HEK293 (cell line): ENCODE results near the gene OPRM1.

ENCODE experiments used
- CTCF ChIA-PET: fragments of 350-600 bp; formaldehyde crosslinking; extraction: SDS; loops from one replicate; lab custom pipeline; 2021; ENCODE audit warnings: antibody characterized with exemption; lab: Yijun Ruan, JAX
- POLR2A ChIA-PET: fragments of 300-600 bp; formaldehyde crosslinking; extraction: SDS; loops from one replicate; lab custom pipeline; 2020; ENCODE audit warnings: antibody characterized with exemption, inconsistent platforms; lab: Yijun Ruan, JAX
- H3K27ac ChIP-seq: fragments of 200-500 bp; sonication (Bioruptor generic); 2 replicates; pipeline ENCODE4 v1.5.1; 2014; ENCODE audit warnings: low read depth, low read length, control low read depth, inconsistent platforms; ENCODE audit errors: extremely low read depth
- H3K36me3 ChIP-seq, 2 experiments: fragments of 200-500 bp in 1 of 2; sonication (Bioruptor generic) in 1 of 2; 1 replicate in 1 of 2; 2 replicates in 1 of 2; pipeline ENCODE4 v1.5.1; 2014 to 2017; ENCODE audit warnings: inconsistent platforms in 2 of 2, low read length in 2 of 2; ENCODE audit not compliant: control insufficient read depth in 2 of 2, insufficient read depth in 1 of 2
- H3K4me1 ChIP-seq: fragments of 200-500 bp; sonication (Bioruptor generic); 2 replicates; pipeline ENCODE4 v1.5.1; 2014; ENCODE audit warnings: mild to moderate bottlenecking, low read length, inconsistent platforms; ENCODE audit not compliant: control insufficient read depth, insufficient read depth
- H3K4me3 ChIP-seq: 2 replicates; pipeline ENCODE4 v1.5.1; 2011; ENCODE audit warnings: low read depth, mild to moderate bottlenecking, control low read depth, low read length, moderate library complexity
- H3K9me3 ChIP-seq: fragments of 200-500 bp; sonication (Bioruptor generic); 2 replicates; pipeline ENCODE4 v1.5.1; 2014; ENCODE audit warnings: low read depth, low read length, inconsistent platforms; ENCODE audit not compliant: control insufficient read depth, insufficient read depth
- AEBP2 ChIP-seq: fragments of 450-650 bp; formaldehyde crosslinking; IDR thresholded peaks from 2 replicates; pipeline ENCODE4 v1.5.1; 2016; ENCODE audit warnings: missing biosample characterization, missing genetic modification characterization, borderline replicate concordance
- IKZF3 ChIP-seq: fragments of 450-650 bp; IDR thresholded peaks from 2 replicates; pipeline ENCODE4 v1.5.0; 2018; ENCODE audit warnings: missing biosample characterization, mild to moderate bottlenecking, missing genetic modification characterization, moderate library complexity
- PATZ1 ChIP-seq: fragments of 450-650 bp; formaldehyde crosslinking; IDR thresholded peaks from 2 replicates; pipeline ENCODE4 v1.5.1; 2016; ENCODE audit warnings: missing biosample characterization, missing genetic modification characterization
- REST ChIP-seq: fragments of 450-650 bp; formaldehyde crosslinking; IDR thresholded peaks from 2 replicates; pipeline ENCODE4 v1.5.1; 2016; ENCODE audit warnings: missing biosample characterization, missing genetic modification characterization
- SP7 ChIP-seq: fragments of 450-650 bp; formaldehyde crosslinking; IDR thresholded peaks from 2 replicates; pipeline ENCODE4 v1.5.1; 2016; ENCODE audit warnings: missing biosample characterization, missing genetic modification characterization
- ZBTB48 ChIP-seq: fragments of 450-650 bp; formaldehyde crosslinking; IDR thresholded peaks from 2 replicates; pipeline ENCODE4 v1.5.1; 2016; ENCODE audit warnings: missing biosample characterization, missing genetic modification characterization
- ZNF174 ChIP-seq: fragments of 450-650 bp; formaldehyde crosslinking; IDR thresholded peaks from 2 replicates; pipeline ENCODE4 v1.5.0; 2017; ENCODE audit warnings: missing biosample characterization, mild to moderate bottlenecking, missing genetic modification characterization
- ZNF223 ChIP-seq: fragments of 450-650 bp; formaldehyde crosslinking; IDR thresholded peaks from 2 replicates; pipeline ENCODE4 v1.5.1; 2016; ENCODE audit warnings: missing biosample characterization, missing genetic modification characterization
- ZNF24 ChIP-seq: fragments of 450-650 bp; formaldehyde crosslinking; IDR thresholded peaks from 2 replicates; pipeline ENCODE4 v1.5.1; 2016; ENCODE audit warnings: missing biosample characterization, missing genetic modification characterization
- ZNF335 ChIP-seq: fragments of 450-650 bp; formaldehyde crosslinking; conservative IDR thresholded peaks from 2 replicates; pipeline ENCODE4 v1.5.1; 2016; ENCODE audit warnings: missing biosample characterization, missing genetic modification characterization
- ZNF433 ChIP-seq: fragments of 450-650 bp; formaldehyde crosslinking; IDR thresholded peaks from 2 replicates; pipeline ENCODE4 v1.5.1; 2016; ENCODE audit warnings: missing biosample characterization, missing genetic modification characterization, low read depth
- ZNF513 ChIP-seq: fragments of 450-650 bp; IDR thresholded peaks from 2 replicates; pipeline ENCODE4 v1.5.1; 2018; ENCODE audit warnings: missing biosample characterization, missing genetic modification characterization
- ZNF610 ChIP-seq: fragments of 450-650 bp; formaldehyde crosslinking; IDR thresholded peaks from 2 replicates; pipeline ENCODE4 v1.5.1; 2016; ENCODE audit warnings: missing biosample characterization, missing genetic modification characterization, borderline replicate concordance
- ZNF670 ChIP-seq: fragments of 450-650 bp; formaldehyde crosslinking; IDR thresholded peaks from 2 replicates; pipeline ENCODE4 v1.5.1; 2016; ENCODE audit warnings: missing biosample characterization, missing genetic modification characterization, low read depth
- ZNF692 ChIP-seq: fragments of 450-650 bp; formaldehyde crosslinking; IDR thresholded peaks from 2 replicates; pipeline ENCODE4 v1.5.1; 2016; ENCODE audit warnings: missing biosample characterization, missing genetic modification characterization
- ZNF830 ChIP-seq: fragments of 450-650 bp; IDR thresholded peaks from 2 replicates; pipeline ENCODE4 v1.5.0; 2018; ENCODE audit warnings: missing biosample characterization, missing genetic modification characterization, low read depth, mild to moderate bottlenecking, moderate library complexity
- ZNF843 ChIP-seq: fragments of 450-650 bp; formaldehyde crosslinking; IDR thresholded peaks from 2 replicates; pipeline ENCODE4 v1.5.1; 2016; ENCODE audit warnings: missing biosample characterization, missing genetic modification characterization

Gene OPRM1

GRCh38 chr6:154206996-154207395, 168.0 kb downstream of the OPRM1 start (continued):
- TF ChIP-seq PATZ1 (tag by site-specific recombination) (no peak), ZNF223 (tag by site-specific recombination) (no peak), ZNF610 (tag by site-specific recombination) (no peak), ZNF670 (no peak), ZNF830 (tag by site-specific recombination) (no peak), ZNF174 (no peak), ZBTB48 (no peak), AEBP2 (tag by site-specific recombination) (no peak), ZNF24 (tag by site-specific recombination) (no peak), ZNF513 (tag by site-specific recombination) (no peak)
- TF ChIP-seq, all 188 proteins: peak for 0

GRCh38 chr6:154209555-154209954, 170.5 kb downstream of the OPRM1 start:
- H3K9me3 ChIP-seq: no peaks in the 10 kb centered on the region
- CTCF ChIA-PET: interaction anchor here (0.6 kb wide), 1 partner anchor 924 kb away, joined by 4 read pairs; no protein-coding TSS in a partner anchor
- no peaks in the 10 kb centered on the region for H3K36me3 ChIP-seq
- POLR2A ChIA-PET: no interaction called here
- H3K4me1 ChIP-seq: no peaks in the 10 kb centered on the region
- no peak for TF ChIP-seq ZNF692 (tag by site-specific recombination)
- TF ChIP-seq IKZF3: no peak
- TF ChIP-seq ZNF843 (tag by site-specific recombination): no peak
- no peak for TF ChIP-seq ZNF433 (tag by site-specific recombination)
- no peak for TF ChIP-seq REST (tag by site-specific recombination)
- no peak for TF ChIP-seq SP7 (tag by site-specific recombination)
- TF ChIP-seq ZNF335 (tag by site-specific recombination): no peak
- H3K27ac ChIP-seq: no peak overlapping the region
- H3K4me3 ChIP-seq: no peak overlapping the region
